B cell (primary cell): Measurements from ENCODE around the gene CRTC2. TPM values are rescaled to one million over a fixed set of nuclear protein-coding genes. Genes with fewer than 3 reads are reported as not detected.
"Not testable (repeated sequence)": the region's sequence is repeated elsewhere in the genome, so short reads cannot be mapped to it uniquely, and the experiment has no call there.

Experiments
- ATAC-seq: fragments of 200-7000 bp; cut with Tn5 transposase; one replicate; pipeline ENCODE4 v1.10.0; 2021; ENCODE audit warnings: low read depth, mild to moderate bottlenecking, moderate number of reproducible peaks, moderate library complexity
- CTCF ChIA-PET: fragments of 350-600 bp; sonication (Branson Sonifier 250); formaldehyde crosslinking; loops from one replicate; lab custom pipeline; 2021; ENCODE audit warnings: antibody characterized with exemption, inconsistent platforms; lab: Charles Lee
- POLR2A ChIA-PET: fragments of 350-600 bp; sonication (Branson Sonifier 250); formaldehyde crosslinking; loops from one replicate; lab custom pipeline; 2021; ENCODE audit warnings: antibody characterized with exemption; lab: Charles Lee
- DNase-seq: peaks from one replicate; pipeline ENCODE4 v3.0.0; 2013
- H2AFZ ChIP-seq: 2 replicates; pipeline ENCODE4 v1.6.1; 2012; ENCODE audit warnings: mild to moderate bottlenecking, low read depth, low read length; ENCODE audit not compliant: insufficient read depth, poor library complexity, severe bottlenecking
- H3K27ac ChIP-seq, 2 donors: 1 replicate in 1 of 2; 2 replicates in 1 of 2; pipeline ENCODE4 v1.5.1; 2012 to 2013; ENCODE audit warnings: low read length in 2 of 2, mild to moderate bottlenecking in 2 of 2, moderate library complexity in 1 of 2
- H3K27me3 ChIP-seq, 4 experiments: fragments of 200-600 bp in 1 of 4; sonication (generic) in 1 of 4; replicated peaks in 1 of 4; 1 replicate in 2 of 4; 2 replicates in 2 of 4; pipeline versions ENCODE4 v1.6.1 to v1.7.0; 2013 to 2016; ENCODE audit warnings: low read length in 3 of 4, mild to moderate bottlenecking in 2 of 4, mixed read lengths in 1 of 4, moderate library complexity in 1 of 4; ENCODE audit not compliant: insufficient read depth in 4 of 4, control insufficient read depth in 3 of 4; ENCODE audit errors: control extremely low read depth in 1 of 4
- H3K36me3 ChIP-seq, 2 experiments: replicated peaks in 1 of 2; 1 replicate in 1 of 2; 2 replicates in 1 of 2; pipeline versions ENCODE4 v1.6.1 to v1.7.1; 2013; ENCODE audit warnings: low read length in 1 of 2; ENCODE audit not compliant: insufficient read depth in 2 of 2, control insufficient read depth in 1 of 2; ENCODE audit errors: control extremely low read depth in 1 of 2, extremely low read depth in 1 of 2
- H3K4me1 ChIP-seq, 2 donors: fragments of 200-600 bp in 1 of 2; sonication (generic) in 1 of 2; 1 replicate in 1 of 2; 2 replicates in 1 of 2; pipeline versions ENCODE4 v1.5.1 to v1.6.1; 2013 to 2017; ENCODE audit warnings: low read length in 2 of 2; ENCODE audit not compliant: control insufficient read depth in 2 of 2, insufficient read depth in 2 of 2
- H3K4me2 ChIP-seq: replicated peaks from 2 replicates; pipeline ENCODE3; 2012; ENCODE audit warnings: mild to moderate bottlenecking, low read depth, low read length; ENCODE audit not compliant: poor library complexity, severe bottlenecking
- H3K4me3 ChIP-seq, 5 experiments: fragments of 200-600 bp in 1 of 5; sonication (generic) in 1 of 5; 1 replicate in 3 of 5; 2 replicates in 2 of 5; pipeline versions ENCODE4 v1.5.1 to v1.7.0; 2011 to 2016; ENCODE audit warnings: low read length in 4 of 5, mild to moderate bottlenecking in 4 of 5, low read depth in 2 of 5, control low read depth in 1 of 5, moderate library complexity in 1 of 5; ENCODE audit not compliant: insufficient read depth in 1 of 5; ENCODE audit errors: control extremely low read depth in 1 of 5, extremely low read depth in 1 of 5
- H3K79me2 ChIP-seq: fragments of 200-600 bp; sonication (generic); one replicate; pipeline ENCODE4 v1.6.0; 2016; ENCODE audit warnings: low read length; ENCODE audit not compliant: control insufficient read depth, insufficient read depth
- H3K9ac ChIP-seq: fragments of 200-600 bp; sonication (generic); 2 replicates; pipeline ENCODE4 v1.6.1; 2017; ENCODE audit warnings: mild to moderate bottlenecking, low read length, moderate library complexity
- H3K9me3 ChIP-seq, 3 donors: one replicate each; pipeline versions ENCODE4 v1.6.1 to v1.7.1; 2013; ENCODE audit warnings: low read length in 2 of 3; ENCODE audit not compliant: control insufficient read depth in 2 of 3, insufficient read depth in 1 of 3; ENCODE audit errors: control extremely low read depth in 1 of 3
- H4K20me1 ChIP-seq: 2 replicates; pipeline ENCODE4 v1.6.0; 2012; ENCODE audit warnings: mild to moderate bottlenecking, low read length; ENCODE audit not compliant: insufficient read depth, control insufficient read depth, poor library complexity, severe bottlenecking
- H3K27ac Mint-ChIP-seq: one replicate; pipeline ENCODE4 v1.8.0; 2021; ENCODE audit warnings: mixed read lengths
- H3K27me3 Mint-ChIP-seq: one replicate; pipeline ENCODE4 v1.8.0; 2021; ENCODE audit warnings: mixed read lengths
- H3K4me1 Mint-ChIP-seq: one replicate; pipeline ENCODE4 v1.8.0; 2021; ENCODE audit warnings: mixed read lengths
- H3K4me3 Mint-ChIP-seq: one replicate; pipeline ENCODE4 v1.8.0; 2021; ENCODE audit warnings: mixed read lengths
- H3K9me3 Mint-ChIP-seq: one replicate; pipeline ENCODE4 v1.8.0; 2022; ENCODE audit warnings: mixed read lengths; ENCODE audit not compliant: insufficient read depth
- EZH2 ChIP-seq: IDR thresholded peaks from 2 replicates; pipeline ENCODE4 v1.6.1; 2012; ENCODE audit warnings: borderline replicate concordance, low read depth, mild to moderate bottlenecking, moderate library complexity, low read length; ENCODE audit not compliant: insufficient read depth, poor library complexity, severe bottlenecking
- WGBS: methylation state at CpG from one replicate; pipeline ENCODE4 v1.1.5; 2013; ENCODE audit warnings: missing lambda C conversion rate; ENCODE audit not compliant: insufficient coverage; 5-methylcytosine and 5-hydroxymethylcytosine counted together
- intact Hi-C: fragments of 100-400 bp; cut with micrococcal nuclease; formaldehyde crosslinking; loops from one replicate; pipeline ENCODE4 v1.10.0; 2022
- polyA plus RNA-seq: library from polyadenylated mRNA; depleted of rRNA; stranded (reverse); fragments of >200 nt; gene quantifications from 2 replicates; pipeline ENCODE4 v1.2.3, GENCODE V29; 2012
- total RNA-seq, 2 donors: library from RNA; stranded (reverse); fragments of 120-200 nt in 1 of 2; gene quantifications; 1 replicate in 1 of 2; 2 replicates in 1 of 2; pipeline versions ENCODE4 v1.2.3 to v1.2.4, GENCODE V29; 2013 to 2022
- TF ChIP-seq, protein P1 (sequence below): fragments of 200-600 bp; IDR thresholded peaks from one replicate; pipeline ENCODE4 v1.8.0; 2022; ENCODE audit warnings: antibody characterized with exemption, mild to moderate bottlenecking

The CRTC2 gene
- total and polyA plus RNA-seq, 2 donors (not counting 1 experiment from before 2014, with no cell fraction given): 94.6 to 157 TPM

DNA sequence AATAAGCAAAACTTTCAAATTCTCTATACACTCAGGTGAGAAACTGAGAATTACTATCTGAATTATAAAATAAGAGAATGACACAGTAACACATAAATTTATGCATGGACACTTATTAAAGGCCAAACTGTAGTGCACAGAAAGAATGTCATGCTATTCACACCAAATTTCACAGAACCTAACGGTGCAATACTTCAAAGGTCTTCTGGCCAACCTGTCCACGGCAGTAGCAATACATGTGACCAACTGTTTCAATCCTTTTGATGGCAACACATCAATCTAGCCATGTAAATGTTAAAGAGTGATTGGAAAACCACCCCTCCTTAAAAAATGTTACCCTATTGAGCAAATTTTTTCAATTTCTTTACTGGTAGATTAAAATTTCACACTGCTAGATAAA, 46.1 kb downstream of the CRTC2 start:
- H3K27me3 ChIP-seq: no peaks in the 10 kb centered on the region
- H3K27ac ChIP-seq: no peak overlapping the region
- peaks cover 18% of the 10 kb centered on the region for H3K4me1 Mint-ChIP-seq
- H2AFZ ChIP-seq: no peak overlapping the region
- ATAC-seq (no peak), DNase-seq (no peak)
- H3K27ac Mint-ChIP-seq: no peak overlapping the region
- H3K9me3 ChIP-seq: no peaks in the 10 kb centered on the region
- ChIA-PET POLR2A (no interaction called here), CTCF (interaction anchor here (1.5 kb wide), 1 partner anchor 75 kb away, joined by 3 read pairs; no protein-coding TSS in a partner anchor)
- H3K27me3 Mint-ChIP-seq: no peaks in the 10 kb centered on the region
- H3K4me3 Mint-ChIP-seq: no peak overlapping the region
- no peak overlapping the region for H3K9ac ChIP-seq
- H3K36me3 ChIP-seq: peaks cover 0 to 22% of the 10 kb centered on the region in 2 experiments
- H3K4me1 ChIP-seq: no peaks in the 10 kb centered on the region
- H3K9me3 Mint-ChIP-seq: no peaks in the 10 kb centered on the region
- WGBS: no CpG with 5 or more reads among the region's 2 CpGs
- no peak overlapping the region for H3K4me3 ChIP-seq
- H3K4me2 ChIP-seq: no peak overlapping the region
- intact Hi-C loops: no loop called here
- H4K20me1 ChIP-seq: peaks cover 79% of the 10 kb centered on the region
- TF ChIP-seq EZH2: no peak
- TF ChIP-seq, protein P1, sequence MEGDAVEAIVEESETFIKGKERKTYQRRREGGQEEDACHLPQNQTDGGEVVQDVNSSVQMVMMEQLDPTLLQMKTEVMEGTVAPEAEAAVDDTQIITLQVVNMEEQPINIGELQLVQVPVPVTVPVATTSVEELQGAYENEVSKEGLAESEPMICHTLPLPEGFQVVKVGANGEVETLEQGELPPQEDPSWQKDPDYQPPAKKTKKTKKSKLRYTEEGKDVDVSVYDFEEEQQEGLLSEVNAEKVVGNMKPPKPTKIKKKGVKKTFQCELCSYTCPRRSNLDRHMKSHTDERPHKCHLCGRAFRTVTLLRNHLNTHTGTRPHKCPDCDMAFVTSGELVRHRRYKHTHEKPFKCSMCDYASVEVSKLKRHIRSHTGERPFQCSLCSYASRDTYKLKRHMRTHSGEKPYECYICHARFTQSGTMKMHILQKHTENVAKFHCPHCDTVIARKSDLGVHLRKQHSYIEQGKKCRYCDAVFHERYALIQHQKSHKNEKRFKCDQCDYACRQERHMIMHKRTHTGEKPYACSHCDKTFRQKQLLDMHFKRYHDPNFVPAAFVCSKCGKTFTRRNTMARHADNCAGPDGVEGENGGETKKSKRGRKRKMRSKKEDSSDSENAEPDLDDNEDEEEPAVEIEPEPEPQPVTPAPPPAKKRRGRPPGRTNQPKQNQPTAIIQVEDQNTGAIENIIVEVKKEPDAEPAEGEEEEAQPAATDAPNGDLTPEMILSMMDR: no peak
- H3K79me2 ChIP-seq: peaks cover 100% of the 10 kb centered on the region

DNA sequence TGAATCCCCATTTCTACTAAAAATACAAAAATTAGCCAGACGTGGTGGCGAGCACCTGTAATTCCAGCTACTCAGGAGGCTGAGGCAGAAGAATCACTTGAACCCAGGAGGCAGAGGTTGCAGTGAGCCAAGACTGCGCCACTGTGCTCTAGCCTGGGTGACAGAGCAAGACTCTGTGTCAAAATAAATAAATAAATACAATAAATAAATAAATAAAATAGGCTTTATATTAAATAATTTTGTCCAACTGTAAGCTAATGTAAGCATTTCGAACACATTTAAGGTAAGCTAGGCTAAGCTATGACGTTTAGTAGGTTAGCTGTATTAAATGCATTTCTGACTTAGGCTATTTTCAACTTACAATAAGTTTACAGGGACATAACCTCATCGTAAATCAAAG, 47.9 kb downstream of the CRTC2 start:
- ATAC-seq, H3K27ac ChIP-seq, H3K27me3 Mint-ChIP-seq, H3K9me3 Mint-ChIP-seq, intact Hi-C loops, H3K9me3 ChIP-seq, POLR2A ChIA-PET, H3K27me3 ChIP-seq, H3K9ac ChIP-seq, H3K4me3 ChIP-seq, H3K4me2 ChIP-seq, H3K4me1 ChIP-seq, H2AFZ ChIP-seq, DNase-seq, H3K4me3 Mint-ChIP-seq, H3K27ac Mint-ChIP-seq: not testable (repeated sequence)
- peaks cover 14% of the 10 kb centered on the region for H3K4me1 Mint-ChIP-seq
- 95% methylated on average over 2 of the region's 6 CpGs for WGBS
- CTCF ChIA-PET: interaction anchor here (0.7 to 1.5 kb wide), 2 partner anchors 29 to 77 kb away, joined by 3 read pairs; no protein-coding TSS in a partner anchor
- Histone ChIP-seq H4K20me1 (peaks cover 89% of the 10 kb centered on the region), H3K79me2 (peaks cover 100% of the 10 kb centered on the region), H3K36me3 (peaks cover 2 to 20% of the 10 kb centered on the region in 2 experiments)
